ENCODE results near the gene SYNGR2.

Gene SYNGR2

GRCh38 chr17:78186692-78187595, 18.6 kb downstream of the SYNGR2 start, which contains the start of the genes AFMID and TK1:
Gene AFMID (plus strand): TSS chr17:78187362. CDS start chr17:78187371, 9 bp downstream.
Gene TK1 (minus strand): TSS chr17:78187052. CDS start chr17:78186994, 58 bp downstream.
- TF ChIP-seq CTCF (IDR thresholded peaks at IDR 0.05; ENCODE audit: poor library complexity, severe bottlenecking) = peak; percentile 84
- H3K9me3 ChIP-seq (ENCODE audit: severe bottlenecking) = no peaks in the 10 kb centered on the region
- peak within 1 kb of the TSS; percentile 49 for H3K27ac ChIP-seq (ENCODE audit: poor library complexity, severe bottlenecking)
- peaks cover 59% of the 10 kb centered on the region for H3K36me3 ChIP-seq (ENCODE audit: low read depth)
- H3K27me3 ChIP-seq (ENCODE audit: insufficient read depth, poor library complexity, severe bottlenecking) = no peaks in the 10 kb centered on the region
- peaks cover 19% of the 10 kb centered on the region for H3K4me1 ChIP-seq (ENCODE audit: insufficient read depth, poor library complexity, severe bottlenecking)
- DNase-seq (ENCODE audit: low spot score) = peak; percentile 96
- ATAC-seq (ENCODE audit: low read depth) = peak; percentile 90
- H3K4me3 ChIP-seq (ENCODE audit: severe bottlenecking) = peak within 1 kb of the TSS; percentile 49

- H3K4me3 ChIP-seq (ENCODE audit: severe bottlenecking) = no peak overlapping the region
- no peaks in the 10 kb centered on the region for H3K9me3 ChIP-seq (ENCODE audit: severe bottlenecking)
- peaks cover 47% of the 10 kb centered on the region for H3K36me3 ChIP-seq (ENCODE audit: low read depth)
- H3K4me1 ChIP-seq (ENCODE audit: insufficient read depth, poor library complexity, severe bottlenecking) = peaks cover 9% of the 10 kb centered on the region
- TF ChIP-seq CTCF (IDR thresholded peaks at IDR 0.05; ENCODE audit: poor library complexity, severe bottlenecking) = no peak
- ATAC-seq (ENCODE audit: low read depth) = no peak
- H3K27me3 ChIP-seq (ENCODE audit: insufficient read depth, poor library complexity, severe bottlenecking) = no peaks in the 10 kb centered on the region
- no peak for DNase-seq (ENCODE audit: low spot score)
- peak overlapping the region; percentile 61 for H3K27ac ChIP-seq (ENCODE audit: poor library complexity, severe bottlenecking)
Measured at GRCh38 chr17:78196716-78197115, 28.3 kb downstream of the SYNGR2 start.

- no peak for DNase-seq (ENCODE audit: low spot score)
- H3K4me1 ChIP-seq (ENCODE audit: insufficient read depth, poor library complexity, severe bottlenecking) = peaks cover 9% of the 10 kb centered on the region
- TF ChIP-seq CTCF (IDR thresholded peaks at IDR 0.05; ENCODE audit: poor library complexity, severe bottlenecking) = no peak
- peaks cover 47% of the 10 kb centered on the region for H3K36me3 ChIP-seq (ENCODE audit: low read depth)
- no peak overlapping the region for H3K4me3 ChIP-seq (ENCODE audit: severe bottlenecking)
- peak overlapping the region; percentile 61 for H3K27ac ChIP-seq (ENCODE audit: poor library complexity, severe bottlenecking)
- ATAC-seq (ENCODE audit: low read depth) = no peak
- H3K9me3 ChIP-seq (ENCODE audit: severe bottlenecking) = no peaks in the 10 kb centered on the region
- no peaks in the 10 kb centered on the region for H3K27me3 ChIP-seq (ENCODE audit: insufficient read depth, poor library complexity, severe bottlenecking)
Measured at GRCh38 chr17:78197147-78197832, 28.9 kb downstream of the SYNGR2 start.

DNA sequence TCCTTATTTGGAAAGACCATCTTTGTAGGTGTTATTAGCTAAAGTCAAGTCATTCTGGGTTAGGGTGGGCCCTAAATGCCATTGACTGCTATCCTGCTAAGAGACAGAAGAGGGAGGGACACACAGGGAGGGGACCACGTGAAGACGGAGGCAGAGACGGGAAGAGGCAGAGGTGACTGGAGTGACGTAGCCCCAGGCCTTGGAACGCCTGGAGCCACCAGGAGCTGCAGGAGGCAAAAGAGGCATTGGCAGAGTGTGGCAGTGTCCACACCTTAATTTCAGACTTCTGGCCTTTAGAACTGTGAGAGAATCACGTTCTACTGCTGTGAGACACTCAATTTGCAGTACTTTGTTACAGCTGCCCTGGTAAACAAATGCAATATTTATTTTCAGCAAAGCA, 32.1 kb downstream of the SYNGR2 start:
- no peak for TF ChIP-seq CTCF (IDR thresholded peaks at IDR 0.05; ENCODE audit: poor library complexity, severe bottlenecking)
- peaks cover 27% of the 10 kb centered on the region for H3K36me3 ChIP-seq (ENCODE audit: low read depth)
- no peak for DNase-seq (ENCODE audit: low spot score)
- no peak for ATAC-seq (ENCODE audit: low read depth)
- H3K4me1 ChIP-seq (ENCODE audit: insufficient read depth, poor library complexity, severe bottlenecking) = peaks cover 9% of the 10 kb centered on the region
- H3K4me3 ChIP-seq (ENCODE audit: severe bottlenecking) = no peak overlapping the region
- H3K27ac ChIP-seq (ENCODE audit: poor library complexity, severe bottlenecking) = no peak overlapping the region
- H3K9me3 ChIP-seq (ENCODE audit: severe bottlenecking) = no peaks in the 10 kb centered on the region
- H3K27me3 ChIP-seq (ENCODE audit: insufficient read depth, poor library complexity, severe bottlenecking) = no peaks in the 10 kb centered on the region

All from RWPE2 (cell line).